Measurements from ENCODE around the gene CD300H.

DNA sequence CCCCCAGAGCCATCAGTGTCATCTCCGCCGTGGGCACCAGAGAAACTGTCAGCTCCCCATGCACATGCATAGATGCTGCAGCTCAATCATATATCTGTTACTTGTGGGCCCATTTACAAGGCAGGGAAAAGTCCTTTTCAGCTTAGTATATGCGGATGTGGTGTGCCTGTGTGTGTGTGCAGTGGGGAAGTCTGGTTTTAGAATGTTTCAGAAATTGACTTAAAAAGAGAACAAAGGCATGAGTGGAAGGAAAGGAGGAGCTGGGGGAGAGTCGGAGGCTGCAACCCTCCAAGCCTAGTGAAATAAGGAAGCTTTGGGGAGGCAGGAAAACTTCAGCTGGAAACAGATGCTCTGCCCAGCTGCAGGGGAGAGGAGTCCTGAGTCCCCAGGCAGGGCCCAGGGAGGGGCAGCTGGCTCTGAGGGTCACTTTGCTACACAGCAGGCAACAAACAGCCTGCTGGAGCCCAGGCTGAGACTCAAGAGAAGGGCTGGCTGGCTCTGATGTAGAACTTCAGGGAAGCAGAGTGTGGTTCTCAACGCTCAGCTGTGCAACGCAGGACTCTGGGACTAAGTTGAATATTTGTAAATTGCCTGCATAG lies 35.8 kb upstream of the CD300H start:
- TF ChIP-seq, protein P1, sequence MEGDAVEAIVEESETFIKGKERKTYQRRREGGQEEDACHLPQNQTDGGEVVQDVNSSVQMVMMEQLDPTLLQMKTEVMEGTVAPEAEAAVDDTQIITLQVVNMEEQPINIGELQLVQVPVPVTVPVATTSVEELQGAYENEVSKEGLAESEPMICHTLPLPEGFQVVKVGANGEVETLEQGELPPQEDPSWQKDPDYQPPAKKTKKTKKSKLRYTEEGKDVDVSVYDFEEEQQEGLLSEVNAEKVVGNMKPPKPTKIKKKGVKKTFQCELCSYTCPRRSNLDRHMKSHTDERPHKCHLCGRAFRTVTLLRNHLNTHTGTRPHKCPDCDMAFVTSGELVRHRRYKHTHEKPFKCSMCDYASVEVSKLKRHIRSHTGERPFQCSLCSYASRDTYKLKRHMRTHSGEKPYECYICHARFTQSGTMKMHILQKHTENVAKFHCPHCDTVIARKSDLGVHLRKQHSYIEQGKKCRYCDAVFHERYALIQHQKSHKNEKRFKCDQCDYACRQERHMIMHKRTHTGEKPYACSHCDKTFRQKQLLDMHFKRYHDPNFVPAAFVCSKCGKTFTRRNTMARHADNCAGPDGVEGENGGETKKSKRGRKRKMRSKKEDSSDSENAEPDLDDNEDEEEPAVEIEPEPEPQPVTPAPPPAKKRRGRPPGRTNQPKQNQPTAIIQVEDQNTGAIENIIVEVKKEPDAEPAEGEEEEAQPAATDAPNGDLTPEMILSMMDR (conservative IDR thresholded peaks at IDR 0.05; ENCODE audit: low read length): no peak
- TF ChIP-seq EZH2phosphoT487 (IDR thresholded peaks at IDR 0.05; ENCODE audit: borderline replicate concordance): no peak

Data from Loucy (cell line).